ENCODE measurements around the gene MRPS33. TPM values are rescaled to one million over a fixed set of nuclear protein-coding genes. Genes with fewer than 3 reads are reported as not detected.

MRPS33 gene
- total RNA-seq, 1 donor from 2014 or later = 42.0 TPM

DNA sequence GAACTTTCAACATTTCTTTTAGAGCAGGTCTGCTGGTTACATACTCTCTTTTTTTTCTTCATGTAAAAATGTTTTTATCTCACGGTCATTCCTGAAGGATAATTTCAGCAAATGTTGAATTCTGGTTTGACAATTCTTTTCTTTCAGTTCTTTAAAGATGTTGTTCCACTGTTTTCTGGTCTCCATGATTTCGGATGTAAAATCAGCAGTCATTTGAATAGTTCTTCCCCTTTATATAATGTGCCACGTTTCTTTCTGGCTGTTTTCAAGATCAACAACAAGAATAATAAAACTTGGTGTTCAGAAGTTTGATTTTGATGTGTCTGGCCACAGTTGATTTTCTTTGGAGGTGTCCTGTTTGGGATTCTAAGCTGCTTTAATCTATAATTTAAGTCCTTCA is 14.0 kb upstream of the MRPS33 start:
- no peaks in the 10 kb centered on the region for H3K36me3 Mint-ChIP-seq (ENCODE audit: unreplicated experiment)
- H3K4me3 Mint-ChIP-seq (ENCODE audit: unreplicated experiment) = no peak overlapping the region
- TF ChIP-seq, protein P1, sequence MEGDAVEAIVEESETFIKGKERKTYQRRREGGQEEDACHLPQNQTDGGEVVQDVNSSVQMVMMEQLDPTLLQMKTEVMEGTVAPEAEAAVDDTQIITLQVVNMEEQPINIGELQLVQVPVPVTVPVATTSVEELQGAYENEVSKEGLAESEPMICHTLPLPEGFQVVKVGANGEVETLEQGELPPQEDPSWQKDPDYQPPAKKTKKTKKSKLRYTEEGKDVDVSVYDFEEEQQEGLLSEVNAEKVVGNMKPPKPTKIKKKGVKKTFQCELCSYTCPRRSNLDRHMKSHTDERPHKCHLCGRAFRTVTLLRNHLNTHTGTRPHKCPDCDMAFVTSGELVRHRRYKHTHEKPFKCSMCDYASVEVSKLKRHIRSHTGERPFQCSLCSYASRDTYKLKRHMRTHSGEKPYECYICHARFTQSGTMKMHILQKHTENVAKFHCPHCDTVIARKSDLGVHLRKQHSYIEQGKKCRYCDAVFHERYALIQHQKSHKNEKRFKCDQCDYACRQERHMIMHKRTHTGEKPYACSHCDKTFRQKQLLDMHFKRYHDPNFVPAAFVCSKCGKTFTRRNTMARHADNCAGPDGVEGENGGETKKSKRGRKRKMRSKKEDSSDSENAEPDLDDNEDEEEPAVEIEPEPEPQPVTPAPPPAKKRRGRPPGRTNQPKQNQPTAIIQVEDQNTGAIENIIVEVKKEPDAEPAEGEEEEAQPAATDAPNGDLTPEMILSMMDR (IDR thresholded peaks at IDR 0.05) = no peak

DNA sequence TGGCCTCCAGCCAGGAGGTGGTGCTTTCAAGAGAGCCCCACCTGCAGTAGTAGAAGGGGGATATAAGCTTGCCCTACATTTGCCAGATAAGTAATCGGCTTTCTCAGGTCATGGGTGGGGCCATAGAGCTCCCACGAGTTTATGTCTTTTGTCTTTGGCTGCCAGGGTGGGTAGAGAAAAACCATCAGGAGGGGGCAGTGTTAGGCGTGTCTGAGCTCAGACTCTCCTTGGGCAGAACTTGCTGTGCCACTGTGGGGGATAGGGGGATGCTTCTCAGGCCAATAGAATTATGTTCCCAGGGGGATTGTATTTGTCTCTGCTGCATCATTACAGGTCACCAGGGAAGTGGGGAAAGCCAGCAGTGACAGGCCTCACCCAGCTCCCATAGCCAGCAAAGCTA is 12.3 kb upstream of the MRPS33 start:
- Mint-ChIP-seq H3K27me3 (ENCODE audit: unreplicated experiment) (peaks cover 23% of the 10 kb centered on the region), H3K36me3 (ENCODE audit: unreplicated experiment) (no peaks in the 10 kb centered on the region), H3K9me3 (ENCODE audit: unreplicated experiment) (peaks cover 23% of the 10 kb centered on the region)

More for the DNA sequence above, 14.0 kb upstream of the MRPS33 start:
- peaks cover 18% of the 10 kb centered on the region for H3K9me3 Mint-ChIP-seq (ENCODE audit: unreplicated experiment)
- peaks cover 10% of the 10 kb centered on the region for H3K27me3 Mint-ChIP-seq (ENCODE audit: unreplicated experiment)
- H3K27ac Mint-ChIP-seq (ENCODE audit: unreplicated experiment) = no peak overlapping the region
- no peak for DNase-seq (ENCODE audit: extremely low spot score, unreplicated experiment)
- H3K4me1 Mint-ChIP-seq (ENCODE audit: unreplicated experiment) = no peaks in the 10 kb centered on the region

DNA sequence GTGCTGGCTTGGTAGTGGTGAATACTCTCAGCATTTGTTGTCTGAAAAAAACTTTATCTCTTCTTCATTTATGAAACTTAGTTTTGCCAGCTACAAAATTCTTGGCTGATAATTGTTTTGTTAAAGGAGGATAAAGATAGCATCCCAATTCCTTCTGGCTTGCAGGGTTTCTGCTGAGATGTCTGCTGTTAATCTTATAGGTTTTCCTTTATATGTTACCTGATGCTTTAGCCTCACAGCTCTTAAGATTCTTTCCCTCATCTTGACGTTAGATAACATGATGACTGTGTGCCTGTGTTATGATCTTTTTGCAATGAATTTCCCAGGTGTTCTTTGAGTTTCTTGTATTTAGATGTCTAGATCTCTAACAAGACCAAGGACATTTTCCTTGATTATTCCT is 9.9 kb upstream of the MRPS33 start:
- Mint-ChIP-seq H3K27ac (ENCODE audit: unreplicated experiment) (no peak overlapping the region), H3K27me3 (ENCODE audit: unreplicated experiment) (peaks cover 26% of the 10 kb centered on the region), H3K4me1 (ENCODE audit: unreplicated experiment) (no peaks in the 10 kb centered on the region), H3K36me3 (ENCODE audit: unreplicated experiment) (no peaks in the 10 kb centered on the region), H3K9me3 (ENCODE audit: unreplicated experiment) (peaks cover 23% of the 10 kb centered on the region), H3K4me3 (ENCODE audit: unreplicated experiment) (no peak overlapping the region)
- TF ChIP-seq, protein P1 (IDR thresholded peaks at IDR 0.05) = no peak
- no peak for DNase-seq (ENCODE audit: extremely low spot score, unreplicated experiment)

More for the DNA sequence above, 12.3 kb upstream of the MRPS33 start:
- DNase-seq (ENCODE audit: extremely low spot score, unreplicated experiment) = no peak
- H3K4me3 Mint-ChIP-seq (ENCODE audit: unreplicated experiment) = no peak overlapping the region
- TF ChIP-seq, protein P1 (IDR thresholded peaks at IDR 0.05) = no peak
- no peak overlapping the region for H3K27ac Mint-ChIP-seq (ENCODE audit: unreplicated experiment)
- no peaks in the 10 kb centered on the region for H3K4me1 Mint-ChIP-seq (ENCODE audit: unreplicated experiment)

DNA sequence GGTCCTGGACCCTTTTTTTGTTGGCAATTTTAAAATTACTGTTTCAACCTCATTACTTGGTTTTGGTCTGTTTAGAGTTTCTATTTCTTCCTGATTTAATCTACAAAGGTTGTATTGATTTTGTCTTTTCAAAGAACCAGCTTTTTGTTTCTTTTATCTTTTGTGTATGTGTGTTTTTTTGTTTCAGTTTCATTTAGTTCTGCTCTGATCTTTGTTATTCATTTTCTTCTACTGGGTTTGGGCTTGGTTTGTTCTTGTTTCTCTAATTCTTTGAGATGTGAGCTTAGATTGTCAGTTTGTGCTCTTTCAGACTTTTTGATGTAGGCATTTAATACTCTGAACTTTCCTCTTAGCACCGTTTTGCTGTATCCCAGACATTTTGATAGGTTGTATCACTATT is 8.5 kb upstream of the MRPS33 start:
- no peak for DNase-seq (ENCODE audit: extremely low spot score, unreplicated experiment)
- TF ChIP-seq, protein P1 (IDR thresholded peaks at IDR 0.05) = no peak
- Mint-ChIP-seq H3K27ac (ENCODE audit: unreplicated experiment) (no peak overlapping the region), H3K9me3 (ENCODE audit: unreplicated experiment) (peaks cover 18% of the 10 kb centered on the region), H3K4me1 (ENCODE audit: unreplicated experiment) (no peaks in the 10 kb centered on the region), H3K4me3 (ENCODE audit: unreplicated experiment) (no peak overlapping the region), H3K36me3 (ENCODE audit: unreplicated experiment) (no peaks in the 10 kb centered on the region), H3K27me3 (ENCODE audit: unreplicated experiment) (peaks cover 31% of the 10 kb centered on the region)

DNA sequence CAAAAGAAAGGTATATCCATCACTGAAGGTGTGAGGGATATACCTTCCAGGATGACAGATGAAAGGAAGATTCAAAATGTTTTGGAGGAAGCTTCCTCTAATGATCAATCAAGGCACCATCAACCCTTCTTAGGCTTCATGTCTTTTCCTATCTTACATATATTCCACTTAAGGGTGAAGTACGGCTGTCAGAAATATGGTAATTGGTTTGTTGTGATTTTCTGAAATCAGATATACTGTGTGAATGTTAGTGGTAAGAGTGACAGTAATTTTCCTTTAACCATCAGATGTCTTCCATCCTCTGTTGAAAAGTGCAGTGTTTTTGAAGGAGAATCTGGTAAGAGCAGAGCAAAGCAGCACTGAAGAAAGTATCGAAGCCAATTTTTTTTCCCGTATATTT is 2.8 kb upstream of the MRPS33 start:
- peaks cover 27% of the 10 kb centered on the region for H3K27me3 Mint-ChIP-seq (ENCODE audit: unreplicated experiment)
- TF ChIP-seq, protein P1 (IDR thresholded peaks at IDR 0.05) = no peak
- DNase-seq (ENCODE audit: extremely low spot score, unreplicated experiment) = no peak
- no peak overlapping the region for H3K4me3 Mint-ChIP-seq (ENCODE audit: unreplicated experiment)
- H3K27ac Mint-ChIP-seq (ENCODE audit: unreplicated experiment) = no peak overlapping the region
- peaks cover 7% of the 10 kb centered on the region for H3K9me3 Mint-ChIP-seq (ENCODE audit: unreplicated experiment)
- peaks cover 15% of the 10 kb centered on the region for H3K4me1 Mint-ChIP-seq (ENCODE audit: unreplicated experiment)
- H3K36me3 Mint-ChIP-seq (ENCODE audit: unreplicated experiment) = no peaks in the 10 kb centered on the region

All from osteocyte (in vitro differentiated cells).